Kidney epithelial cell (primary cell): ENCODE measurements around the gene SPIN1. TPM values are rescaled to one million over a fixed set of nuclear protein-coding genes. Genes with fewer than 3 reads are reported as not detected.
A peak's percentile ranks its signal among the peaks of the same experiment; 100 is the strongest.

Source experiments
- DNase-seq: peaks from one replicate; pipeline ENCODE4 v3.0.0-alpha.2; 2010; ENCODE audit warnings: low read depth
- H3K27me3 ChIP-seq: 2 replicates; pipeline ENCODE4 v1.6.0; 2011; ENCODE audit warnings: low read length; ENCODE audit not compliant: control insufficient read depth, insufficient read depth
- H3K36me3 ChIP-seq: 2 replicates; pipeline ENCODE4 v1.5.1; 2011; ENCODE audit warnings: low read length; ENCODE audit not compliant: control insufficient read depth, insufficient read depth
- H3K4me3 ChIP-seq: 2 replicates; pipeline ENCODE4 v1.5.1; 2011; ENCODE audit warnings: low read depth, mild to moderate bottlenecking, control low read depth, low read length
- CTCF ChIP-seq: IDR thresholded peaks from 2 replicates; pipeline ENCODE4 v1.5.1; 2011; ENCODE audit warnings: mild to moderate bottlenecking, moderate library complexity, low read length, control low read depth, inconsistent platforms; ENCODE audit not compliant: insufficient read depth, poor library complexity, severe bottlenecking
- total RNA-seq: library from RNA; depleted of rRNA; stranded (reverse); fragments of >200 nt; gene quantifications from 2 replicates; pipeline ENCODE4 v1.2.3, GENCODE V29; 2015

SPIN1 gene
- total RNA-seq, 1 donor from 2014 or later, result 93.0 TPM

GRCh38 chr9:88523056-88523455 is 134.8 kb downstream of the SPIN1 start:
- no peaks in the 10 kb centered on the region for H3K27me3 ChIP-seq
- peak; percentile 60 for DNase-seq
- no peak overlapping the region for H3K4me3 ChIP-seq
- TF ChIP-seq CTCF, result no peak
- no peaks in the 10 kb centered on the region for H3K36me3 ChIP-seq

- Histone ChIP-seq H3K4me3 (no peak overlapping the region), H3K36me3 (no peaks in the 10 kb centered on the region), H3K27me3 (no peaks in the 10 kb centered on the region)
- DNase-seq, result no peak
- no peak for TF ChIP-seq CTCF
Observed at GRCh38 chr9:88524911-88525310, 136.7 kb downstream of the SPIN1 start.

GRCh38 chr9:88527618-88528017 is 139.4 kb downstream of the SPIN1 start:
- DNase-seq, result no peak
- Histone ChIP-seq H3K27me3 (no peaks in the 10 kb centered on the region), H3K36me3 (no peaks in the 10 kb centered on the region), H3K4me3 (no peak overlapping the region)
- TF ChIP-seq CTCF, result no peak

Other genes starting within 250 kb of the SPIN1 start
- gene SPATA31C2, start 250.0 kb upstream of the SPIN1 start, total RNA-seq, result not detected in 2 replicates
- gene NXNL2, start 146.7 kb downstream of the SPIN1 start, total RNA-seq, result 0.55 and 4.3 TPM in 2 replicates